Stimulated activated CD8-positive, alpha-beta memory T cell treated with anti-CD3 and anti-CD28 coated beads, Interleukin-15, amount 100 ng/mL, for 48 hours (primary cell): Measurements from ENCODE around the gene ABHD8.

Source experiments
- DNase-seq, 2 donors: peaks; one replicate each; pipeline ENCODE4 v3.0.0-alpha.2; 2020; ENCODE audit warnings: low read depth in 2 of 2

The ABHD8 gene

DNA sequence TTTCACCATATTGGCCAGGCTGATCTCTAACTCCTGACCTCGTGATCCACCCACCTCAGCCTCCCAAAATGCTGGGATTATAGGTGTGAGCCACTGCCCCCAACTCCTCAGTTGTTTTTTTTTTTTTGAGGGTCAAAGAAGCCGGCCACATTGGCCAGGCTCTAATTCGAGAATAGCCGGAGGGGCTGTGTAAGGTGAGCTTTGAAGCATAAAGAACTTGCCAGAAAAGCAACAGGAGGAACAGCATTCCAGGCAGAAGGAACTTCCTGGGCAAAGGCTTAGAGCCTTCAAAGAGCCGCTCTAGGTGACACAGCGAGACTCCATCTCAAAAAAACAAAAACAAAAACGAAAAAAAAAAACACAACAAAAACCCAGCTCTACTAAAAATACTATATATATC is 37.2 kb downstream of the ABHD8 start:
- no peak for DNase-seq

DNA sequence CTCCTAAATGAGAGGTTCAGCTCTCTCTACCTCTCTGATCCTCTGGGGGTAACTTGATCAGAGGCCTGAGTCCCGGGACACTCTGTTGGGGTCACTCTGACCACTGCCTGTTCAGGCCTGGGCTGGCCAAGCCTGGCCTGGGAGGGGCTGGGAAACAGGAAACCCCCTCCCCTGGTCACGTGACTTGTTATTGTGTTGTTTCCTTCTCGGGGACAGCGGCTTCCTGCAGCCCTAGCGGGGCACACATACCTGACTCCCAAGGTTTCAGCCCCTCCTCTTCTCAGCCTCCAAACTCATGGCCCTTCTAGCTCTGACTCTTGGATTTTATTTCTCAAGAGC is 38.6 kb downstream of the ABHD8 start, which contains the start of gene USHBP1:
Gene USHBP1 (minus strand): TSS at position 105 of the 339 bp plus-strand sequence. CDS start 446 bp downstream, outside the sequence.
- no peak for DNase-seq

DNA sequence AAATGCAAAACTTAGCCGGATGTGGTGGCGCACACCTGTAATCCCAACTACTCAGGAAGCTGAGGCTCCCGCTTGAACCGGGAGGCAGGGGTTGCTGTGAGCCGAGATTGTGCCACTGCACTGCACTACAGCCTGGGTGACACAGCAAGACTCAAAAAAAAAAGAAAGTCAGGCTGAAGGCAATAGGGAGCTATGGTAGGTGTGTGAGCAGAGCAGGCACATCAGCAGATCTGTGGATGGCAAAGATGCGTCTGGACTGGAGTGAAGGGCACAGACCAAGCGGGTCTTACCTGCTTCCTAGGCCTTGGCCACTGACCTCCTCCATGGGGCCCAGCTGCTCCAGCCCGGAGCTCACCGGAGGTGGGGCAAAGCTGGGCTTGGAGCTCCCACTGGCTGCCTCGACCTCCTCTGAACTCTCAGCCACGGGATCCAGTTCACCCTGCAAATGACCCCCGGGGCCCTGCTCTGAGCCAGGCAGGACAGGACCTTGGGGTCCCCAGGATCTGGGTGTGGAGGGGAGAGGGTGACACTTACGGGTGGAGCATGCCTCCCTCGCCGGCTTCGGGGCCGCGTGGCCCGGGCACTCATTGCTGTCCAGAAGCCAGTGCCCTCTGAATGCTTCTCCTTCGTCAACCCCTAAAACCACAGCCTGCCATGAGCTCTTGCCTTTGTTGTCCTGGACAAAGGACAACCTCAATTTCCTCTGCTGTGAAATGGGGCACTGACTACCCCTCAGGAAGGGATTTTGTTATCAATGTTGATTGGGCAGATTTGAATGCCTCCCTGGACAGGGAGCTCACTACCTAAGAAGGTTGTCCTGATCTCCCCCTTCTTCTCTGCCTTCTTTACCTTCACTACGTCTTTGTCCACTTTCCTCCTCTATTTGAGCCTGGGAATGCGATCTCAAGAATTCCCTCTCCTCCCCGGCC is 39.2 kb downstream of the ABHD8 start:
- DNase-seq: no peak

DNA sequence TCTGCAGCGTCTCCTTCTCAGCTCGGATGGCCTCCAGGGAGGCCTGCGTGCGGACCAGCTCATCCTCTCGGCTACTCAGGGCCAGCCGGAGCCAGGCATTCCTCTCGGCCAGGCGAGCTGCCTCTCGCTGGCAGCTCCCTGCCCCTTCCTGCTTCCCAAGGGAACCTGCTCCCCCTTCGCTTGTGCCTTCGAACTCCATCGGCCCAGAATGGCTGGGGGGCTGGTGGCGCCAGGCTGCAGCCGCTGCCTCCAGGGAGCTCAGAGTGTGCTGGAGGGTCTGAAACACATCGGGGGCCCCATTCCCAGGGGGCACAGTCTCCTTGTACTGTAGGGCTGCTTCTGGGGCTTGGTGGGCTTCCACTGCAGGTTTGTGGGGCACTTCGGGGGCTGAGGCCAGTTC is 40.7 kb downstream of the ABHD8 start:
- DNase-seq: no peak

DNA sequence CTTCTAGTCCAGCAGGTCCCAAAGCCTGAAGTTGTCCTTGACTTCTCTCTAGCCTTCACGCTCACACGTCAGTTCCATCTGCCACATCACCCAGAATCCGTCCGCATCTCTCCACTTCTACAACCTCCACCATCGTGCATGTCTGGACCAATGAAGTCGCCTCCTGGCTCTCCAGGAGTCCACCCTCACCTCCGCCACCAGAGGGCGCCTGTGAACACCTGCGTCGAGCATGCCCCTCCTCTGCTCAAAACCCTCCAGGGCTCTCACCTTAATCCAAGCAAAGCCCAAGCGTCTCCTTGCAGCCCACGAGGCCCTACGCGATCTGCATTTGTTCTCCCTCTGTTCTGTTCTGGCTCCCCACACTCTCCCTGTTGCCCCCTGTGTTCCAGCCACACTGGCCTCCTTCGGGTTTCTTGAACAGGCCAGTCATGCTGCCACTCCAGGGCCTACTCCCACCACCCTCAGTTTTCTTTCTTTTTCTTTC is 42.3 kb downstream of the ABHD8 start:
- peak; percentile 78 to 79 for DNase-seq

DNA sequence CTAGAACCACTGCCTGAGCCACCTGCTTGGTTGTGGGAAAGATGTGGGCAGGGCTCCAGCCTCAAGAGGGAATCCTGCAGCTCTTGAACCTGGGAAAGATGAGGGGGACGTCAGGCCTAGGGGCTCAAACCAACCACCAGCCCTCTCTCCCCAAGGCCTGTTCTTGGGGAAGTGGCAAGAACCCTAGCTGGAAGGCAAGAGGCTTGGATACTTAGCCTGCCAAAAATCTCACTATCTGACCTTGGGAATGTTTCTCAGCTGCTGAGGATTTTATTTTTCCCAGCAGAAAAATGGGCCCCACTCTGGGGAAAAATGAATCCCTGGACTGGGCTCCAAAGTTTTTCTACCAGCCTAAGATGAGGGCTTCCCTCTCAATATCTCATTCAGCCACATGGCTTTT is 43.3 kb downstream of the ABHD8 start:
- DNase-seq: no peak

DNA sequence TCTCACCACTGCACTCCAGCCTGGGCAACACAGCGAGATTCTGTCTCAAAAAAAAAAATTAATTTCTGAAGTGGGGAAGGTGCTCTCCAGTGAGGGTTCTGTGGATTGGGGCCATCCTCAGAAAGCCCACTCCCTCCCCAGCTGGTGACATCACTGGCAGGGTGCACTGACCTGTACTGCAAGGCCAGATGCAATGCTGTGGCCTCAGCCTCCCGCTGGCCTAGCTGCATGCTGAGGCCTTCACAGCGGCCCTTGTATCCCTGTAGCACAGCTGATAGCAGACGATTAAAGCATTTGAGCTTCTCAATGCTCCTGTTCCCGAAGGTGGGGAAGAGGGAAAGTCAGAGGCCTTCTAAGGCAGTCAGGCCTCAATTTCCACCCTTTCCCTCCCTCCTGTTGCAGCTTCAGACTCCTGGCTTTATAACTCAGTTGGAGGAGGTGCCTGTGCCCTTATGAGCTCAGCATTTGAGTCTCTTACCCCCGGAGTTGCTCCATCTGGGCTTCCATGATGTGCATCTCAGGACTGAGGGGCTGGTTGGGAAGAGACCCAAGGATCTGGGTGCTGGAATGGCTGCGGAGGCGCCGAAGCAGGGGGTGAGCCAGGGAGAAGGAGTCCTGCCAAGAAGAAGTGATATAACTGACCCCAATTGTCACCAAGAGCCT is 44.0 kb downstream of the ABHD8 start:
- no peak for DNase-seq

DNA sequence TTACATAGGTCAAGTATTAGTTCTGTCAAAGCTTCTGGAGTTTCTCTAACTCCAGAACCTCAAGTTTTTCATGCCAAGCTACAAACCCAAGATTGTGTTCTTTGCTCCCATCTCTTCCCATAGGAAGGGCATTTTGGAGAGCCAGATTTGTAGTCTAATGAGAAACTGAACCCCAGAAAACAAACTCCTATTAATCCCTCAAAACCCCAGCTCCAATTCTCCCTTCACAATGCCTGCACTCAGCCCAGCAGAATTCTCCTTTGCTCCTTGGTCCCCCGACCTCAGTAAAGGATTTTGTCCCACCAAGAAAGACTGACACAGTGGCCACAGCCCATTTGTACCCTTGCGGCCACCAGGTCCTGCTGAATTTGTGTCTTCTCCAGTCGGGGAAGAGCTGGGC is 47.1 kb downstream of the ABHD8 start:
- DNase-seq: no peak

DNA sequence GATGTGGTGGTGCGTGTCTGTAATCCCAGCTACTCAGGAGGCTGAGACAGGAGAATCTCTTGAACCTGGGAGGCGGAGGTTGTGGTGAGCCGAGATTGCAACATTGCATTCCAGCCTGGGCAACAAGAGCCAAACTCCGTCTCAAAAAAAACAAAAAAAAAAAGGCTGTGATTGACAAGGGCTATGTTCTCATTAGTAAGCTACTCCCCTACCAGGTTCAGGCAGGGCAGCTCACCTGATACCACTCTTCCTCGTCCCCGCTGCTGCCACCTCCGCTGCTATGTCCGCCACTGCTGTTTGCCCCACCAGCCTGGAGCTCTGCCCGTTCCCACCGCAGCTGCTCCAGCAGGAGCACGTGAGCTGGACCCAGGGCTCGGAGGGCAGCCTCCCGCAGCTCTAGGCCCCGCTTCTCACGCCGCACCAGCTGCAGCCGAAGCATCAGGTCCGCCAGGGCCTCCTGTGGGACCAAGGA is 48.0 kb downstream of the ABHD8 start:
- DNase-seq: no peak

DNA sequence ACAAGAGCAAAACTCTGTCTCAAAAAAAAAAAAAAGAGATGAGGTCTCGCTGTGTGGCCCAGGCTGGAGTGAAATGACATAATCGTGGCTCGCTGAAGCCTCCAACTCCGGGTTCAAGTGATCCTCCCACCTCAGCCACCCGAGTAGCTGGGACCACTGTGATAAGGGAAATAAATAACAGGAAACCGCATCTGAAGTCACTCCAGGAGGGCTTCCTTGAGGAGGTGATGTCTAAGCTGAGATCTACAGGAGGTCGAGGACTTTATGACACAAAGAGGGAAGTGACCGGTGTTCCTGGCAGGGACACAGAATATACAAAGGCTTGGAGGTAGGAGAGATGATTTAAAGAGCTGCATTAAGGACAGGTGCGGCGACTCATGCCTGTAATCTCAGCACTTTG is 48.6 kb downstream of the ABHD8 start:
- DNase-seq: no peak

DNA sequence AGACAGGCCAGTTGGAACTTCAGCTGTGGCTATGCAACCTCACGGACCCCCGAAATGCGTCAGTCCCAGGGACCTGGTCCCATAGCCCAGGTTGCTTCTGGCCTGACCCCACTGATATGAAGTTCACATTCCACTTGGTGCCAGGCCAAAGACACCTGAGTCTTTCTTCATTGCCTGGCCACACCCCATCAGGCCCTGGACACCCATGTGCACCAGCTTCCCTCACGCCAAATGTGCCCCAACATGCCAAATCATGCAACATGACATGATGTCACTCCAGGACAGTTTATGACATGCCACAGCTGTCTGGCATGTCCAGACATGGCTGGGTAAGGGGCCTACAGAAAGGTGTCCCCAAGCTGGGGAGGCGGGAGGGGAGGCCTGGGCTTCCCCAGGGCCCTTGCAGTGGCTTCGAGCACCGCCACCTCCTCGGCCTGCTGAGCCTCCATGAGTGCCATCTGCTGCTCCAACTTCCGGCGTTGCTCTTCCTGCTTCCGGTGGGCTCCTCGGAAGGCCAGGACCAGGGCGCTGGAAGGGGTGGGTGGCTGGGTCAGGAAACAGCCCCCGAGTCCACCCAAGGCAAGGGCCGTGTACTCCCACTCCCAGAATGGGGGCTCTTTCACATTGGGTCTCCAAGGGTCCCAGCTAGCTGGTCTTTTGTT is 53.2 kb downstream of the ABHD8 start:
- no peak for DNase-seq

DNA sequence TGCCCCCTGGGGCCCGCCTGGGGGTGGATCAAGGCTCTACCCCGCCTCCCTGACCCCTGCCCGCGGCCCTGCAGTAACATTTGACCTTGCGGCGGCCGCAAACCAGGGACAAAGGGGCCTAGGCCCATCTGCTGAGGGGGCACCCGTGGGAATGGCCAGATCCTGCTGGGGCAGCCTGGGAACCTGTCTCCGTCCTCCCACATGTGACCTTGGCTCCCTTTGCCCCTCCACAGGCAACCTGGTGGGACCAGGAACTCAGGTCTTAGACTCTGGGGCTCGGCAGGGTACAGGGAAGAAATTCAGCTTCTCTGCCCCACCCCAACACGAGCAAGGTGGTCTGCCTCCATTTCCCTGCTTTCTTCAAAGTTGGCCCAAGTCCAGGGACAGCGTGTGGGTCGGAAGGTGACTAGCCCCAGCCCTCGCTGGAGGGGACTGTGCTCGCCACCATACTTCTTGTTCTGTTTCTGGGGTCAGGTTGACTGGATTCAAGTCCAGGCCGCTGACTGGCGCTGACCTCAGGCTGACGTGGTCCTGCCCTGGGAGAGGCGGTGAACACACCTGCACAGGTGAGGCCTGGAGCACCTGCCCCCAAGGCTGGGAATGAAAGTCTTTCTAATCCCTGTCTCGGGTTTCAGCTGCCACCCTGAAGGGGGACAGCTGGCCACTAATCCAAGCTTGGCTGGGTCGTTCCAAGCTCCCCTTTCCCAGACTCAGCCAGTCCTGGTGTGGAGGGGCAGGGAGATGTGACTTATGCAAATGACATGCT is 55.0 kb downstream of the ABHD8 start:
- no peak for DNase-seq

DNA sequence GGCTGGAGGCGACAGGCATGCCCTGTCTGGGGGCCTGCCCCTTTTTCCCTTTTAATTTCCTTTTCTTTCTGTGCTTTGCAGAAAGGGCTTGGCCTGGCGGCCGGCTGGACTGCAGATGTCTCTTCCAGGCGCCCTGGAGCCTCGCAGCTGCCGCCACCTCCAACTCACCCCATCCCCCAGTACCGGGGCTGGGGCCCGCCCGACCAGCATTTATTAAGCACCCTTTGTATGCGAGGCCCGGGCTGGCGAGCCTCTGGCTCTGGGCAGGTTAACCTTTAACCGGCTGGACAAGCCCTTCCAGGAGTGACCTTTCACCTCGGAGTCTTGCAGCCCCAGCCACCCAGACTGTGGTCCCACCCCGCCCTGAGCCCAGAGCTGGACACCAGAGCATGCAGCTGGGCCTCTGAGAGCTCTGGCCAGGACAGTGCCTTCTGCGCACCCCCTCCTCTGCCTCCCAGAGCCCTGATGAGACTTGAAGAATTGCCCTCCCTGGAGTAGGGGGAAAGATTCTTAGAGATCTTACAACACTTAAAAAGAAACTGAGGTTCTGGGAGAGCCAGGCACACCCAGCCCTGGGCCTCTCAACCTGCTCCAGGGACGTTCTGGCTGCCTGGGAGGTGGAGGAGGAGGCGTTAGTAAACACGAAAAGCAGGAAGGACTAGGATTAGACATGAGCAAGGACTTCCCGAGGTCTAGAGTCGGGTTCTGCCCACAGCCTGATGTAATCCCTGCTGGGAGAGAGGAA is 56.4 kb downstream of the ABHD8 start:
- DNase-seq: no peak

DNA sequence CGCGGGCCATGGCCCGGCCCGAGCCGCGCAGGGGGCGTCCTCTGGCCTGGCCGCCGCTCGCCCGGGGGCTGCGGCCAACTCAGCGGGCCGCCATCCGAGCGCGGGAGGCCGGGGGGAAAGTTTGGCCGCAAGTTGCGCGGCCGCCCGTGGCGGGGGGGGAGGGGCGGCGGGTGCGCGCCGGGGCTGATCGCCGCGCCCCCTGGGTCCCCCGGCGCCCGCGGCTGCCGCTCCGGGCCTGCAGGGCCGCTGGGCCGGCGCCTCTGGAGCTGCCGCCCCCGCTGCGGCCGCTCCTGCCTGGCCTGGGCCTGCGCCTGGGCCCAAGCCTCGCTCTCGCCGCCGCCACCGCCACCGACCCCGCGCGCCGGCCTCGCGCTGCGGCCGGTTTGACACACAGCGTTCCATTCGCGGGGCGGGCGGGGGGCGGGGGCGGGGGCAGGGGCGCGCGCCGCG is 57.7 kb downstream of the ABHD8 start, which contains the start of gene NR2F6:
Gene NR2F6 (minus strand): TSS at position 385 of the 450 bp plus-strand sequence. CDS start 699 bp downstream, outside the sequence.
- no peak for DNase-seq

DNA sequence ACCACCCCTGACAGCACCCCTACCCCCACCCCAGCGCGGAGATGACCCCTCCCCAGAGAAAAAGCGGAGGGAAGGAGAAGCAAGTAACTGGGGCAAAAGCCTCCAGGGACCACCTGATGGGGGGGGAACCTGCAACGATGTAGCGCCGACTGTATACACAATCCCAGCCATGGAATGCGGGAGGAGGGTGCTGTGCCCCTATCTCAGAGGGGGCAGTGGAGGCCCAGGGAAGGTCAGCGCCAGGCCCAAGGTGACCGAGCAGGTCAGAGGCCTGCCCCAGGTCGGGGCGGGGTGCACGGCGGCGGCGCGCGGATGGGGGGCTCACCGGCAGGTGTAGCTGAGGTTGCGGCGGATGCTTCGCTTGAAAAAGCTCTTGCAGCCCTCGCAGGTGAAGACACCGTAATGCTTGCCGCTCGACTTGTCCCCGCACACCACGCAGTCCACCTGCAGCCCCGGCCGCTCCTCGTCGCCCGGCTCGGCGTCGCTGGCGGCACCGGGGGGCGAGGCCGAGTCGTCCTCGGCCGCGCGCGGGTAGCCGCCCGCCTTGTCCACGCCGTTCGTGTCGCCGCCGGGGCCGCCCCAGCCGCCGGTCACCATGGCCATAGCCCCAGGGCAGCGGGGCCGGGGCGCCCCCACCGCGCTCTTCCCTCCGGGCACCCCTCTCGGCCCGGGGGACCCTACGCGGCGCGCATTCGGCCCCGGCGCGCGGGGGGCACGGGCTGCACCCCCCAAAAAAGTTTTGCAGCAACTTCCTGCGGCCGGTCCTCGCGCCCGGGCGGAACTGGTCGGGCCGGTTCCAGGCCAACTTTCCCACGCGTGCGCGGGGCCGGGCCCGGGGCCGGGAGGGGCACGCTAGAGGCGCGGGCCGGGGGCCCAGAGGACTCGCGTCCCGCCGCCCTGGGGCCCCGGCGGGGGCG is 58.3 kb downstream of the ABHD8 start:
- DNase-seq: no peak

DNA sequence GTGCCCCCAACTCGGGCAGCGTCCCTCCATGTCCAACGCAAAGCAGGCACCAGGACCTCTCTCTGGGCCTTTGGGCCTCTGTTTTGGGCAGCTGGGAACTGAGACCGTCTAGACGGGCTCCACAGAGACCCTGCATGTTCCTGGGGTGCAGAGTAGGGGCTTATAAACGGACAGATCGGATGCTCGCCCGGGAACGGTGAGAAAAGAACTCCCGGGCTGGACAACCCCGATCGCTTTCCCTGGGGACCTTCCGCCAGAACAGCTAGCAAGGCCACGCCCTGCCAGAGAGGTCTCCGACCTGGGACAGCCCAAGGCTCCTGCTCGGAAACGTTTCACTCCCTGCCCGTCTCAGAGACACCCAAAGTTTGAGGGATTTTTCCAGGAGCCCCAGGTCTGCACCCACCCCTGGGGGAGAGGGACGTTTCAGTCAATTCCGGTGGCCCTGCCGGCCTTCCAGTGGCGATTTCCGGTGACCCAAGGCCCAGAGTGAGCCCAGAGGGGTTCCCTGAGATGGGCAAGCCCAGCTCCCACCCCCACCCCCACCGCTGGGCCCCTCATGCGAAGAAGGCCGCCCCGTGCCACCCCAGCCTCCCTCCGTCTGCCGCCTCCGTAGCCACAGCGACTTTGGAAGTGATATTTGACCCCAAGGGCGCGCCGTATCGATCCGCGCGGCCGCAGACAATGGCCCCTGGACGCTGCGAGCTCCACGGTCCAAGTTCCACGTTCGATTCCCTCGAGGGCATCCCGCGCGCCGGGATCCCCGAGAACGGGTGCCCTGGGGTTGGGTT is 59.2 kb downstream of the ABHD8 start:
- DNase-seq: no peak

DNA sequence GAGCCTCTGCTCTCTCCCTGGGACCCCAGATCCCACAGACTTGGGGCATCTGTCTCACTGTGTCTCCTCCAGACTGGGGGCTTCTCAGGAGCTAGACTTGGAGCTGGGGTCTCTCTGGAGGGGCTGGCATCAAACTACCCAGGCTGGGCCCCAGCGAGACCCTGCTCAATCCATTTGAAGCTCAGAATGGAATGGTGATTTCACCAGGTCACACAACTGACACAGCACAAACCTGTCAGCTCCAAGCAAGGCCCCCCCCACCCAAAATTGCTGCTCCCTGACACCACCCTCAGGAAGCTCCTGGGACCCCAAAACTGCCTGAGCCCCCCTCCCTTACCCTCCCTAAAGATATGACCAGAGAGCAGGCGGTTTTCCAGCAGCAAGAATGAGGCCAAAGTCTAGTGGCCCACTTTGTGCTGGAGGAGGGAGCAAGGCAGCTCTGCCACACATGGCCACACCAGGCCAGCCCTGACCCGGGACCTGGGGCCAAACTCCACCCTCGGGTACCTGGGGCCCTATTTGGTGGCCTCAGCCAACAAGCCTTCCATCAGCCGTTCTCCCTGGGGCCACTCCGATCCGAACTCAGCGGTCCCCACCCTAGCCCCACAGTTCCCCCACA is 59.9 kb downstream of the ABHD8 start:
- no peak for DNase-seq
